ENCODE measurements around the gene TADA2B. TPM values are rescaled to one million over a fixed set of nuclear protein-coding genes. Genes with fewer than 3 reads are reported as not detected.

Gene TADA2B
- total RNA-seq, 1 experiment from 2014 or later = 14.3 TPM

DNA sequence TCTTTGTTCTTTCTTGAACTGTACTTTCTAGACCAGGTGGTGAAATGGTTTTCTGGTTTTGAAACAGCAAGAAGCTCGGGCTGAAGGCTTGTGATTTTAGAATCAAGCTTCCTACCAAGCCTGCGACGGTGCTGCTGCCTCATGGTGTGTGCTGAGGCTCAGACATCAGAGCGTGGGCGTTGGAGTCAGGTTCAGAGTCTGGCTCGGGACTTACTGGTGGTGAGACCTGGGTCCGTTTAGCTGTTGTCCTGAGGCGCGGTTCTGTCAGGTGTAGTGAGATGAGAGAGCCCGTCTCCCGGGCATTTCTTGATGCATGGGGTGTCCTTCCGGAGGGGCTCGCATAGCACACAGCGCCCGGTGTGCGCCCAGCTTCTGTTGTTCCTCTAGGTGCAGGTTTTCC, 19.7 kb upstream of the TADA2B start:
- no peak overlapping the region for H3K4me3 Mint-ChIP-seq
- CTCF ChIA-PET = interaction anchor here (0.5 kb wide), 1 partner anchor 108 kb away, joined by 3 read pairs; no protein-coding TSS in a partner anchor
- H3K27ac Mint-ChIP-seq = 0 out of 2 replicates have a peak overlapping the region, but pooled peaks have one; percentile 20
- POLR2A ChIA-PET = no interaction called here
- TF ChIP-seq ESRRA (CRISPR knock-in tag; IDR thresholded peaks at IDR 0.05; ENCODE audit: borderline replicate concordance) = no peak
- TF ChIP-seq OVOL2 (CRISPR knock-in tag; IDR thresholded peaks at IDR 0.05; ENCODE audit: borderline replicate concordance) = no peak
- no peak for TF ChIP-seq FOXP1 (CRISPR knock-in tag; IDR thresholded peaks at IDR 0.05; ENCODE audit: borderline replicate concordance)
- TF ChIP-seq, protein P1, sequence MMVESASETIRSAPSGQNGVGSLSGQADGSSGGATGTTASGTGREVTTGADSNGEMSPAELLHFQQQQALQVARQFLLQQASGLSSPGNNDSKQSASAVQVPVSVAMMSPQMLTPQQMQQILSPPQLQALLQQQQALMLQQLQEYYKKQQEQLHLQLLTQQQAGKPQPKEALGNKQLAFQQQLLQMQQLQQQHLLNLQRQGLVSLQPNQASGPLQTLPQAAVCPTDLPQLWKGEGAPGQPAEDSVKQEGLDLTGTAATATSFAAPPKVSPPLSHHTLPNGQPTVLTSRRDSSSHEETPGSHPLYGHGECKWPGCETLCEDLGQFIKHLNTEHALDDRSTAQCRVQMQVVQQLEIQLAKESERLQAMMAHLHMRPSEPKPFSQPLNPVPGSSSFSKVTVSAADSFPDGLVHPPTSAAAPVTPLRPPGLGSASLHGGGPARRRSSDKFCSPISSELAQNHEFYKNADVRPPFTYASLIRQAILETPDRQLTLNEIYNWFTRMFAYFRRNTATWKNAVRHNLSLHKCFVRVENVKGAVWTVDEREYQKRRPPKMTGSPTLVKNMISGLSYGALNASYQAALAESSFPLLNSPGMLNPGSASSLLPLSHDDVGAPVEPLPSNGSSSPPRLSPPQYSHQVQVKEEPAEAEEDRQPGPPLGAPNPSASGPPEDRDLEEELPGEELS (CRISPR knock-in tag; IDR thresholded peaks at IDR 0.05) = no peak
- TF ChIP-seq, protein P2, sequence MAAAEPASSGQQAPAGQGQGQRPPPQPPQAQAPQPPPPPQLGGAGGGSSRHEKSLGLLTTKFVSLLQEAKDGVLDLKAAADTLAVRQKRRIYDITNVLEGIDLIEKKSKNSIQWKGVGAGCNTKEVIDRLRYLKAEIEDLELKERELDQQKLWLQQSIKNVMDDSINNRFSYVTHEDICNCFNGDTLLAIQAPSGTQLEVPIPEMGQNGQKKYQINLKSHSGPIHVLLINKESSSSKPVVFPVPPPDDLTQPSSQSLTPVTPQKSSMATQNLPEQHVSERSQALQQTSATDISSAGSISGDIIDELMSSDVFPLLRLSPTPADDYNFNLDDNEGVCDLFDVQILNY (CRISPR knock-in tag; IDR thresholded peaks at IDR 0.05) = no peak
- TF ChIP-seq, protein P3, sequence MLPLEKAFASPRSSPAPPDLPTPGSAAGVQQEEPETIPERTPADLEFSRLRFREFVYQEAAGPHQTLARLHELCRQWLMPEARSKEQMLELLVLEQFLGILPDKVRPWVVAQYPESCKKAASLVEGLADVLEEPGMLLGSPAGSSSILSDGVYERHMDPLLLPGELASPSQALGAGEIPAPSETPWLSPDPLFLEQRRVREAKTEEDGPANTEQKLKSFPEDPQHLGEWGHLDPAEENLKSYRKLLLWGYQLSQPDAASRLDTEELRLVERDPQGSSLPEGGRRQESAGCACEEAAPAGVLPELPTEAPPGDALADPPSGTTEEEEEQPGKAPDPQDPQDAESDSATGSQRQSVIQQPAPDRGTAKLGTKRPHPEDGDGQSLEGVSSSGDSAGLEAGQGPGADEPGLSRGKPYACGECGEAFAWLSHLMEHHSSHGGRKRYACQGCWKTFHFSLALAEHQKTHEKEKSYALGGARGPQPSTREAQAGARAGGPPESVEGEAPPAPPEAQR (CRISPR knock-in tag; IDR thresholded peaks at IDR 0.05) = no peak
- no peak for TF ChIP-seq ZNF671 (CRISPR knock-in tag; IDR thresholded peaks at IDR 0.05)
- peaks cover 41% of the 10 kb centered on the region for H3K36me3 Mint-ChIP-seq
- H3K27me3 Mint-ChIP-seq (ENCODE audit: low read depth) = no peaks in the 10 kb centered on the region
- no peak for DNase-seq (ENCODE audit: low spot score)
- no peak for ATAC-seq
- H3K9me3 Mint-ChIP-seq = no peaks in the 10 kb centered on the region
- H3K4me1 Mint-ChIP-seq = peaks cover 29% of the 10 kb centered on the region

DNA sequence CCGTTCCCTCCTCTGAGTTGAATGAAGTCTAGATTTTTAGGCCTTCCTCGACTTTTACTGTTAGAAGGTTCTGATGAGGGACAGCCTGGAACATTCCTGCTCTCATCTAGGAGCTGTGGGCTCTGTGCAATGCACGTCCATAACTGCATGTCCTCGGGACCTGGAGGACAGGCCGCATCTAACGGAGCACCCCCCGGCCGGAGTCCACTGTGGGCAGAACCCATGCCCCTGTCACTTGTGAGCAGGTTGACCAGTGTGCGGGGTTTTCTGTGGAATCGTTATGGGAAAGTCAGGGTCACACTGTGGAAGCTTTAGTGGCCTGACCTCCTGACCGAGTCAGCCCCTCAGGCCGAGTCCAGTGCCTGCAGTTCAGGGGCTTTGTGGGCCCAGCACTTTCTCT, 19.3 kb upstream of the TADA2B start:
- Mint-ChIP-seq H3K4me1 (peaks cover 29% of the 10 kb centered on the region), H3K4me3 (no peak overlapping the region), H3K27me3 (ENCODE audit: low read depth) (no peaks in the 10 kb centered on the region), H3K27ac (no peak overlapping the region), H3K36me3 (peaks cover 37% of the 10 kb centered on the region), H3K9me3 (no peaks in the 10 kb centered on the region)
- POLR2A ChIA-PET = no interaction called here
- DNase-seq (ENCODE audit: low spot score) (no peak), ATAC-seq (no peak)
- CTCF ChIA-PET = interaction anchor here (0.5 kb wide), 1 partner anchor 108 kb away, joined by 3 read pairs; no protein-coding TSS in a partner anchor
- TF ChIP-seq RORB (CRISPR knock-in tag; IDR thresholded peaks at IDR 0.05) (no peak), SOX15 (CRISPR knock-in tag; IDR thresholded peaks at IDR 0.05) (no peak), ZNF219 (CRISPR knock-in tag; IDR thresholded peaks at IDR 0.05; ENCODE audit: borderline replicate concordance) (no peak), FOXJ3 (CRISPR knock-in tag; IDR thresholded peaks at IDR 0.05; ENCODE audit: borderline replicate concordance) (no peak), TEAD1 (CRISPR knock-in tag; IDR thresholded peaks at IDR 0.05) (no peak), FOXK1 (CRISPR knock-in tag; IDR thresholded peaks at IDR 0.05) (no peak), ZNF317 (CRISPR knock-in tag; IDR thresholded peaks at IDR 0.05; ENCODE audit: borderline replicate concordance, low read depth) (no peak), CREM (CRISPR knock-in tag; IDR thresholded peaks at IDR 0.05) (no peak), CREB1 (CRISPR knock-in tag; IDR thresholded peaks at IDR 0.05) (no peak)
- TF ChIP-seq, protein P2 (CRISPR knock-in tag; IDR thresholded peaks at IDR 0.05) = no peak
- TF ChIP-seq, protein P4, sequence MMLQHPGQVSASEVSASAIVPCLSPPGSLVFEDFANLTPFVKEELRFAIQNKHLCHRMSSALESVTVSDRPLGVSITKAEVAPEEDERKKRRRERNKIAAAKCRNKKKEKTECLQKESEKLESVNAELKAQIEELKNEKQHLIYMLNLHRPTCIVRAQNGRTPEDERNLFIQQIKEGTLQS (CRISPR knock-in tag; conservative IDR thresholded peaks at IDR 0.05) = no peak
- TF ChIP-seq, protein P5, sequence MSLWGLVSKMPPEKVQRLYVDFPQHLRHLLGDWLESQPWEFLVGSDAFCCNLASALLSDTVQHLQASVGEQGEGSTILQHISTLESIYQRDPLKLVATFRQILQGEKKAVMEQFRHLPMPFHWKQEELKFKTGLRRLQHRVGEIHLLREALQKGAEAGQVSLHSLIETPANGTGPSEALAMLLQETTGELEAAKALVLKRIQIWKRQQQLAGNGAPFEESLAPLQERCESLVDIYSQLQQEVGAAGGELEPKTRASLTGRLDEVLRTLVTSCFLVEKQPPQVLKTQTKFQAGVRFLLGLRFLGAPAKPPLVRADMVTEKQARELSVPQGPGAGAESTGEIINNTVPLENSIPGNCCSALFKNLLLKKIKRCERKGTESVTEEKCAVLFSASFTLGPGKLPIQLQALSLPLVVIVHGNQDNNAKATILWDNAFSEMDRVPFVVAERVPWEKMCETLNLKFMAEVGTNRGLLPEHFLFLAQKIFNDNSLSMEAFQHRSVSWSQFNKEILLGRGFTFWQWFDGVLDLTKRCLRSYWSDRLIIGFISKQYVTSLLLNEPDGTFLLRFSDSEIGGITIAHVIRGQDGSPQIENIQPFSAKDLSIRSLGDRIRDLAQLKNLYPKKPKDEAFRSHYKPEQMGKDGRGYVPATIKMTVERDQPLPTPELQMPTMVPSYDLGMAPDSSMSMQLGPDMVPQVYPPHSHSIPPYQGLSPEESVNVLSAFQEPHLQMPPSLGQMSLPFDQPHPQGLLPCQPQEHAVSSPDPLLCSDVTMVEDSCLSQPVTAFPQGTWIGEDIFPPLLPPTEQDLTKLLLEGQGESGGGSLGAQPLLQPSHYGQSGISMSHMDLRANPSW (CRISPR knock-in tag; conservative IDR thresholded peaks at IDR 0.05; ENCODE audit: low read depth) = no peak
- TF ChIP-seq, protein P6, sequence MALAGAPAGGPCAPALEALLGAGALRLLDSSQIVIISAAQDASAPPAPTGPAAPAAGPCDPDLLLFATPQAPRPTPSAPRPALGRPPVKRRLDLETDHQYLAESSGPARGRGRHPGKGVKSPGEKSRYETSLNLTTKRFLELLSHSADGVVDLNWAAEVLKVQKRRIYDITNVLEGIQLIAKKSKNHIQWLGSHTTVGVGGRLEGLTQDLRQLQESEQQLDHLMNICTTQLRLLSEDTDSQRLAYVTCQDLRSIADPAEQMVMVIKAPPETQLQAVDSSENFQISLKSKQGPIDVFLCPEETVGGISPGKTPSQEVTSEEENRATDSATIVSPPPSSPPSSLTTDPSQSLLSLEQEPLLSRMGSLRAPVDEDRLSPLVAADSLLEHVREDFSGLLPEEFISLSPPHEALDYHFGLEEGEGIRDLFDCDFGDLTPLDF (CRISPR knock-in tag; IDR thresholded peaks at IDR 0.05) = no peak
- TF ChIP-seq, protein P7, sequence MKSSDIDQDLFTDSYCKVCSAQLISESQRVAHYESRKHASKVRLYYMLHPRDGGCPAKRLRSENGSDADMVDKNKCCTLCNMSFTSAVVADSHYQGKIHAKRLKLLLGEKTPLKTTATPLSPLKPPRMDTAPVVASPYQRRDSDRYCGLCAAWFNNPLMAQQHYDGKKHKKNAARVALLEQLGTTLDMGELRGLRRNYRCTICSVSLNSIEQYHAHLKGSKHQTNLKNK (CRISPR knock-in tag; IDR thresholded peaks at IDR 0.05) = no peak
- TF ChIP-seq, protein P8, sequence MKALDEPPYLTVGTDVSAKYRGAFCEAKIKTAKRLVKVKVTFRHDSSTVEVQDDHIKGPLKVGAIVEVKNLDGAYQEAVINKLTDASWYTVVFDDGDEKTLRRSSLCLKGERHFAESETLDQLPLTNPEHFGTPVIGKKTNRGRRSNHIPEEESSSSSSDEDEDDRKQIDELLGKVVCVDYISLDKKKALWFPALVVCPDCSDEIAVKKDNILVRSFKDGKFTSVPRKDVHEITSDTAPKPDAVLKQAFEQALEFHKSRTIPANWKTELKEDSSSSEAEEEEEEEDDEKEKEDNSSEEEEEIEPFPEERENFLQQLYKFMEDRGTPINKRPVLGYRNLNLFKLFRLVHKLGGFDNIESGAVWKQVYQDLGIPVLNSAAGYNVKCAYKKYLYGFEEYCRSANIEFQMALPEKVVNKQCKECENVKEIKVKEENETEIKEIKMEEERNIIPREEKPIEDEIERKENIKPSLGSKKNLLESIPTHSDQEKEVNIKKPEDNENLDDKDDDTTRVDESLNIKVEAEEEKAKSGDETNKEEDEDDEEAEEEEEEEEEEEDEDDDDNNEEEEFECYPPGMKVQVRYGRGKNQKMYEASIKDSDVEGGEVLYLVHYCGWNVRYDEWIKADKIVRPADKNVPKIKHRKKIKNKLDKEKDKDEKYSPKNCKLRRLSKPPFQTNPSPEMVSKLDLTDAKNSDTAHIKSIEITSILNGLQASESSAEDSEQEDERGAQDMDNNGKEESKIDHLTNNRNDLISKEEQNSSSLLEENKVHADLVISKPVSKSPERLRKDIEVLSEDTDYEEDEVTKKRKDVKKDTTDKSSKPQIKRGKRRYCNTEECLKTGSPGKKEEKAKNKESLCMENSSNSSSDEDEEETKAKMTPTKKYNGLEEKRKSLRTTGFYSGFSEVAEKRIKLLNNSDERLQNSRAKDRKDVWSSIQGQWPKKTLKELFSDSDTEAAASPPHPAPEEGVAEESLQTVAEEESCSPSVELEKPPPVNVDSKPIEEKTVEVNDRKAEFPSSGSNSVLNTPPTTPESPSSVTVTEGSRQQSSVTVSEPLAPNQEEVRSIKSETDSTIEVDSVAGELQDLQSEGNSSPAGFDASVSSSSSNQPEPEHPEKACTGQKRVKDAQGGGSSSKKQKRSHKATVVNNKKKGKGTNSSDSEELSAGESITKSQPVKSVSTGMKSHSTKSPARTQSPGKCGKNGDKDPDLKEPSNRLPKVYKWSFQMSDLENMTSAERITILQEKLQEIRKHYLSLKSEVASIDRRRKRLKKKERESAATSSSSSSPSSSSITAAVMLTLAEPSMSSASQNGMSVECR (CRISPR knock-in tag; IDR thresholded peaks at IDR 0.05; ENCODE audit: borderline replicate concordance) = no peak

Measured in WTC11 (cell line).